Ovary (tissue), 3 donors: Measurements from ENCODE around the gene CFAP61.

Source experiments
- EP300 ChIP-seq: sonication (generic); formaldehyde crosslinking; IDR thresholded peaks from one replicate; pipeline ENCODE4 v1.6.1; 2017; ENCODE audit warnings: antibody characterized with exemption
- POLR2A ChIP-seq: fragments of 450-650 bp; IDR thresholded peaks from one replicate; pipeline ENCODE4 v1.6.1; 2017; ENCODE audit warnings: antibody characterized with exemption, mild to moderate bottlenecking, moderate library complexity
- TF ChIP-seq, protein P1 (sequence below), 3 donors: fragments of 450-650 bp in 2 of 3; fragments of 200-600 bp in 1 of 3; IDR thresholded peaks; one replicate each; pipeline versions ENCODE4 v1.5.1 to v1.8.0; 2016 to 2022; ENCODE audit warnings: antibody characterized with exemption in 3 of 3, mild to moderate bottlenecking in 1 of 3
- donor health status: DM: no; HTN: no; CAD: no.

DNA sequence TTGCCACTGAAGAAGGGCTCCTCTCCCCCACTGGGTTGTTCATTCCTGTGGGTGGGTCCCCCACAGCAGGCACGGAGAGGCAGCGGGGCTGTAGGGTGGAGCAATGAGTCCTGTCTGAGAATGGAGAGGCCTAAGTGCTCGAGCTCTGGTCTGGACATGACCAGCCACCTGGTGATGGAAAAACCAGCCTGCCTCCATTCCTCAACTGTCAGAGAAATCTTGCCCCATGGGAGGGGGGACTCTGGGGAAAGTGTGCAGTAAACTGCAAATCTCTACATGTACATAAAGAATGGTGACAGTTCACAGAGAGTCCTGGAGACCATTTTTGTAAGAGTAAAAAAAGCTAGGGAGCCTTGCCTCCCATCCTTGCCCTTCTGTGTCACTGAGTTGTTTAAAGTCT is 349.7 kb downstream of the CFAP61 start:
- TF ChIP-seq POLR2A (no peak), EP300 (no peak)
- TF ChIP-seq, protein P1, sequence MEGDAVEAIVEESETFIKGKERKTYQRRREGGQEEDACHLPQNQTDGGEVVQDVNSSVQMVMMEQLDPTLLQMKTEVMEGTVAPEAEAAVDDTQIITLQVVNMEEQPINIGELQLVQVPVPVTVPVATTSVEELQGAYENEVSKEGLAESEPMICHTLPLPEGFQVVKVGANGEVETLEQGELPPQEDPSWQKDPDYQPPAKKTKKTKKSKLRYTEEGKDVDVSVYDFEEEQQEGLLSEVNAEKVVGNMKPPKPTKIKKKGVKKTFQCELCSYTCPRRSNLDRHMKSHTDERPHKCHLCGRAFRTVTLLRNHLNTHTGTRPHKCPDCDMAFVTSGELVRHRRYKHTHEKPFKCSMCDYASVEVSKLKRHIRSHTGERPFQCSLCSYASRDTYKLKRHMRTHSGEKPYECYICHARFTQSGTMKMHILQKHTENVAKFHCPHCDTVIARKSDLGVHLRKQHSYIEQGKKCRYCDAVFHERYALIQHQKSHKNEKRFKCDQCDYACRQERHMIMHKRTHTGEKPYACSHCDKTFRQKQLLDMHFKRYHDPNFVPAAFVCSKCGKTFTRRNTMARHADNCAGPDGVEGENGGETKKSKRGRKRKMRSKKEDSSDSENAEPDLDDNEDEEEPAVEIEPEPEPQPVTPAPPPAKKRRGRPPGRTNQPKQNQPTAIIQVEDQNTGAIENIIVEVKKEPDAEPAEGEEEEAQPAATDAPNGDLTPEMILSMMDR (IDR thresholded peaks at IDR 0.05): no peak
